HG03097 (cell line): ENCODE data around the gene FAM43B.

Source experiments
- ATAC-seq: cut with Tn5 transposase; IDR thresholded peaks from one replicate; pipeline ENCODE4 v1.9.1; 2021; ENCODE audit not compliant: unreplicated experiment, low FRiP score

The FAM43B gene

DNA sequence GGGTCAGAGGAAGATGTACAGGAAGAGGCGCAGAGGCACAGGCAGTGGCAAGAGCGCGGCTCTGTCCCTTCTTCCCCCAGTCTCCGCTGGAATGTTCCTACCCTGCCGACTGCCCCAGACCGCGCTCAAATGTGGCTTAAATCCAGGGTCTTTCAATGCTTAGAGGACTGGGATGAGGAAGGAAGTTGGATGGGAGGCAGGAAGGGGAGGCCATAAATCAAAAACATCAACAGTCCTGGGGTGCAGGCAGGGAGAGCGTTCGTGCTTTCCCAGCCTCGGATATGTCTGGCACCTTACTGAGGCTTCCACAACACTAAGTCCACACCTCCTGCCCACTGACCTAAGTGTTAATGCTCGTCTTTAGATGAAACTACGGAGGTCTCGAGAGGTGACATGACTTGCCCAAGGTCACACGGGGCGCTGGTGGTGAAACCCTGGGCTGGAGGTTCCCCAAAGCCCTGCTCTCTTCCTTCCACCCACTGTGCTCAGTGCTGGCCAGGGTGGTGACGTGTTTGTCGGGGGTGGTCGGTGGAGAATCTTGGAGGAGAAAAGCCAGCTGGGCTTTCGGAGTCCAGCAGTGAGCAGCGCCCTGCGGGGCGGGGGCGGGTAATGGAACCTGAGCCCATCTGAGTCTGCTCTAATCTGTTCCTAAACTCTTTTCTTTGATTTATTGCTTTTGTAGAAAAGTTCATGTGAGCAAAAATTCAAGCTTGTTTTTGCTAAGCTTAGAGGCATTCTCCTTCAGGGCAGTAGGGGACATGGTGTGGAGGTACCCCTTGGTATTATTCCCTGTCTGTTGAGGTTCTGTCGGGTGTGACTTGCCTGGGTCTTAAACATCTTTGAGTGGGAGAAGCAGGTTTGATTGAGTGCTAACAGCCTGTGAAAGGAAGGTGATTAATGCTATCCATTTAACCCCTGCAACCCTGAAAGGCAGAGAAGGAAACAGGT, 37.2 kb downstream of the FAM43B start:
- no peak for ATAC-seq

GRCh38 chr1:20590306-20590777, 38.0 kb downstream of the FAM43B start:
- no peak for ATAC-seq

DNA sequence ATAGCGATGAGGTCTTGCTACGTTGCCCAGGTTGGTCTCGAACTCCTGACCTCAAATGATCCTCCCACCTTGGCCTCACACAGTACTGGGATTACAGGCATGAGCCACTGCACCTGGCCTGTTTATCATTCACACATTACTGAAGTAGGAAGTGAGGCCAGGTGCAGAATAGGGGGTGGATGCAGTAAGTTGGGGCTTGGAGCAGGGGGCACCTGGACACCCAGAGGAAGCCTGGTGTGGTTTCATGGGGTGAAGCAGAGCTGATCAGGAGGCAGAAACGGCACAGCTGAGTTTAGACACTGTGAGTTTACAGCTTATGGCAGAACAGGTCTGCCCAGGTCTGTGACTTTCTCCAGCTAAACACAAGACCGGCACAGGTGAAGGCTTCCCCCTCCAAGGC, 41.4 kb downstream of the FAM43B start:
- no peak for ATAC-seq

DNA sequence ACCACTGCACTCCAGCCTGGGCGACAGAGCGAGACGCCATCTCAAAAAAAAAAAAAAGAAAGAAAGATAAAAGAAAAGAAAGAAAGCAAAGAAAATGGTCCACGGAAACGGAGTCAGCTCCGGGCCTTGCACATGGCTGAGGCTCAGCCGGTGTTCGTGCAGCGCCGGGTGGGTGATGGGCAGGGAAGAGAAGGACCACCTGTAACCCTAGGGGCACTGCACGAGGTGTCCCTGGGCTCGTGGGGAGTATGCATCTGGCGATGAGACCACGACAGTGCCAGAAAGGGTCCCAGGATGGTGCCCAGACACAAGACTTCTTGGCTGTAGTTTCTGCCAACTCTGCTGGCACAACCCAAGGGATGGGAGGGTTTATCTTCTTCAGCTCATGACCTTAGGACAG, 42.4 kb downstream of the FAM43B start:
- no peak for ATAC-seq

GRCh38 chr1:20596106-20596505, 43.7 kb downstream of the FAM43B start:
- no peak for ATAC-seq

- no peak for ATAC-seq
These were observed 45.3 kb downstream of the FAM43B start for GRCh38 chr1:20597650-20598049.

DNA sequence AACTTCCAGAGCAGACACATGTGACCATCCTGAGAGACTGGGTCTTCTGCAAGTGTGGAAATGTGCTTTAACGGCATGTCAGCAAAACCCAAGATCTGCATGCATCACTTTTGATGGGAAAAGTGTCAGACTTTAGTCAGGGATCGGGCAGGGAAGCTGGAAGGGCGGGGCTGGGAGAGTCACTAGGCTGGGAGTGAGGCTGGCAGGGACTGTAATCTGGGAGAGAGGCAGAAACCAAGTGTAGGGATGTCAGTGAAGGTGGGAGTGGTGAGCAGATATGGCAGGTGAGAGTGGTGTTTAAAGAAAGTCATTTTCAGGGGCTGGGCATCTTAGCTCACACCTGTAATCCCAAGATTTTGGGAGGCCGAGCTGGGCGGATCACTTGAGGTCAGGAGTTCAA, 47.8 kb downstream of the FAM43B start:
- no peak for ATAC-seq

GRCh38 chr1:20601129-20601825, 48.9 kb downstream of the FAM43B start:
- no peak for ATAC-seq

DNA sequence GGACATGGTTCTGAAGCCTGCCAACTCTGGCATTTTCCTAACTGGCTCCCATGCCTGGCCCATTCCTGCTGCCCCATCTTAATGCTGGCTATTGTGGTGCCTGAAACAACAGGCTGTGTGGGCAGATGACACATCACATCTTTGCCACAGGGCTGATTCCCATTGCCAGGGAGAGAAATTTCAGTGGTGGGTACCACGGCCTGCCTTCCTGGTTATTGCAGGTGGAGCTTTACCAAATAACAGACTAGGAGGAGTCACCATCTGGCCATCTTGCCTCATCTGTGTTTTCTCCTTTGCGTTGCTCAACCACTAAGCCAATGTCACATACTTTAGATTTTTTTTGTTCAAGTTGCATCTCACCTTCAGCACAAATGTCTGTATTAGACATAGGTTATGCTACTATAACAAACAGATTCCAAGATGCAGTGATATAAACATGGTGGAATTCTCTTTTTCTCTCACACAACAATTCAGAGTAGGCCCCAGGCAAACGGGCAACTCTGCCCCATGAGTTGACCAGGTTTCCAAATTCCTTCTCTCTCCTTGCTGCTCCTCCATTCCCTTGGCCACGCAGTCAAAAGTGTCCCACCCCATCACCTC, 50.6 kb downstream of the FAM43B start:
- ATAC-seq, result no peak

GRCh38 chr1:20603504-20604464, 51.4 kb downstream of the FAM43B start:
- no peak for ATAC-seq
